PC-9 (cell line): Measurements from ENCODE around the gene FGF11. TPM values are rescaled to one million over a fixed set of nuclear protein-coding genes. Genes with fewer than 3 reads are reported as not detected.

ENCODE experiments used
- BruUV-seq: library from RNA; stranded (reverse); fragments of 400-500 nt; replicated peaks from 2 replicates; lab custom pipeline; 2021; lab: Mats Ljungman, UMichigan
- CTCF ChIA-PET: fragments of 300-600 bp; sonication (Branson Sonifier 250); formaldehyde crosslinking; loops from one replicate; lab custom pipeline; 2022; ENCODE audit warnings: antibody characterized with exemption; lab: Charles Lee
- POLR2A ChIA-PET: fragments of 300-600 bp; sonication (Branson Sonifier 250); formaldehyde crosslinking; loops from one replicate; lab custom pipeline; 2022; ENCODE audit warnings: antibody characterized with exemption; ENCODE audit not compliant: unreplicated experiment; lab: Charles Lee
- DNase-seq, 2 experiments: peaks; one replicate each; pipeline versions ENCODE4 v3.0.0 to v3.0.0-alpha.2; 2015 to 2022; ENCODE audit warnings: mixed read lengths in 1 of 2
- H2AFZ ChIP-seq: fragments of 200-600 bp; sonication (generic); 2 replicates; pipeline ENCODE4 v1.8.1; 2017; ENCODE audit warnings: antibody characterized with exemption
- H3F3A ChIP-seq: fragments of 200-600 bp; sonication (generic); 2 replicates; pipeline ENCODE4 v1.8.1; 2017; ENCODE audit warnings: antibody characterized with exemption, mild to moderate bottlenecking, low read depth; ENCODE audit not compliant: insufficient read depth
- H3K27ac ChIP-seq: fragments of 200-600 bp; sonication (generic); 2 replicates; pipeline ENCODE4 v1.6.1; 2016; ENCODE audit warnings: mixed run types
- H3K27me3 ChIP-seq: fragments of 200-600 bp; sonication (generic); 2 replicates; pipeline ENCODE4 v1.6.1; 2016; ENCODE audit warnings: low read depth, mixed run types; ENCODE audit not compliant: insufficient read depth
- H3K36me3 ChIP-seq: fragments of 200-600 bp; sonication (generic); 2 replicates; pipeline ENCODE4 v1.6.1; 2016; ENCODE audit warnings: low read depth, mixed run types
- H3K4me1 ChIP-seq: fragments of 200-600 bp; sonication (generic); replicated peaks from 2 replicates; pipeline ENCODE4 v1.6.1; 2016; ENCODE audit warnings: mixed run types; ENCODE audit not compliant: insufficient read depth
- H3K4me2 ChIP-seq: fragments of 200-600 bp; sonication (generic); 2 replicates; pipeline ENCODE4 v1.6.1; 2017; ENCODE audit warnings: mixed run types
- H3K4me3 ChIP-seq: fragments of 200-600 bp; sonication (generic); 2 replicates; pipeline ENCODE4 v1.6.1; 2016; ENCODE audit warnings: mixed run types
- H3K79me2 ChIP-seq: fragments of 200-600 bp; sonication (generic); 2 replicates; pipeline ENCODE4 v1.6.1; 2017; ENCODE audit warnings: low read depth, mixed run types
- H3K9me2 ChIP-seq: fragments of 200-600 bp; sonication (generic); 2 replicates; pipeline ENCODE4 v1.8.1; 2017; ENCODE audit warnings: mild to moderate bottlenecking; ENCODE audit not compliant: insufficient read depth
- H3K9me3 ChIP-seq: fragments of 200-600 bp; sonication (generic); 2 replicates; pipeline ENCODE4 v1.8.1; 2016; ENCODE audit warnings: low read depth; ENCODE audit not compliant: insufficient read depth
- H4K20me1 ChIP-seq: fragments of 200-600 bp; sonication (generic); 2 replicates; pipeline ENCODE4 v1.8.1; 2017; ENCODE audit not compliant: insufficient read depth
- EZH2 ChIP-seq: fragments of 200-600 bp; sonication (generic); IDR thresholded peaks from 2 replicates; pipeline ENCODE4 v1.8.0; 2017; ENCODE audit warnings: antibody characterized with exemption, low read depth
- intact Hi-C: fragments of 100-400 bp; cut with micrococcal nuclease; formaldehyde crosslinking; loops from one replicate; pipeline ENCODE4 v1.10.0; 2022; ENCODE audit not compliant: unreplicated experiment
- total RNA-seq: library from RNA; stranded (reverse); gene quantifications from 2 replicates; pipeline ENCODE4 v1.2.3, GENCODE V29; 2021
- TF ChIP-seq, protein P1 (sequence below): fragments of 200-600 bp; sonication (generic); conservative IDR thresholded peaks from 2 replicates; pipeline ENCODE4 v1.6.1; 2017; ENCODE audit warnings: mixed run types, antibody characterized with exemption, mild to moderate bottlenecking, moderate library complexity

The FGF11 gene
- total RNA-seq, 1 experiment from 2014 or later, result 23.2 TPM

DNA sequence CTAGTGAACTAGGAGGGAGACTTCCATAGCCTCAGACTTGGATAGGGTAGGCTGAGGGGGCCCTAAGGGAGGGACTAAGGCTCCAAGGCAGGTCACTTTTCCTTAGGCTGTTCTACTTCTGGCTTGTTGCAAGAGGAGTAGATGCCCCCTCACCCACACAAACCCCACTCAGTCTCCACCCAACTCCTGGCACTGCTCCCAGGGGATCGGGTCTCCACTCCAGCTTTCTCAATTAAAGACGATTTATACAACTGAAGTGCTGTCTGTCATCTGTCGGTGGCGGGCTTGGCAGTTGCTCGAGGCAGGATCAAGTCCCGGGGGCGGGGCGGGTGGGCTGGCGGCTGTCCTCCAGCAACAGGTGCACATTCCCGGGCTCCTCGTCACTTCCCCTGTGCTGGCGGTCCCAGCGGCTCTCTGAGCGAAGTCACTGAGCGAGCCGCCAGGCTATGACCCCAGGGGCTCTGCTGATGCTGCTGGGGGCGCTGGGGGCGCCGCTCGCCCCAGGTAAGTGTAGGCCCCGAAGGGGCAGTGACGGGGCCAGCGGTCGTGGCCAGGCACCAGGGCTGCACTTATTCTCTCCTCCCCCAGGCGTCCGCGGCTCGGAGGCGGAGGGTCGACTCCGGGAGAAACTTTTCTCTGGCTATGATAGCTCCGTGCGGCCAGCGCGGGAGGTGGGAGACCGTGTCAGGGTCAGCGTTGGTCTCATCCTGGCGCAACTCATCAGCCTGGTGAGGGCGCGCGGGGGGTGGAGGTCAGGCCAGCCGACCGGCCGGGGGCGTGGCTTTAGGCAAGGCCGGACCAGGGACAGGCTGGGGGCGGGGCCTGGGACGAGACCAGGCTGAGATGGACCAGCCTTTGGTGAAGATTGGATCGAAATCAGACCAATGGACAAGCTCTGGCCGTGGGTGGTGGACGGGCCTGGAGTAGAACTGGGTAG, 5.6 kb downstream of the FGF11 start, which contains the start of gene CHRNB1:
CHRNB1 (plus strand) TSS at position 380 of the 937 bp plus-strand sequence; CDS start at position 447, 67 bp downstream.
- peak; percentile 70 to 94 for DNase-seq
- Histone ChIP-seq H3K27me3 (no peaks in the 10 kb centered on the region), H3K9me2 (no peaks in the 10 kb centered on the region), H2AFZ (peak within 1 kb of the TSS; percentile 81), H3K9me3 (no peaks in the 10 kb centered on the region), H4K20me1 (no peaks in the 10 kb centered on the region), H3K36me3 (no peaks in the 10 kb centered on the region), H3K27ac (peak within 1 kb of the TSS; percentile 75), H3F3A (peaks cover 3% of the 10 kb centered on the region; the same call in 1 of the 2 replicates), H3K79me2 (no peaks in the 10 kb centered on the region), H3K4me1 (peaks cover 12% of the 10 kb centered on the region), H3K4me3 (peak within 1 kb of the TSS; percentile 71), H3K4me2 (peak within 1 kb of the TSS; percentile 81)
- CTCF ChIA-PET, result interaction anchor here (0.5 to 1.1 kb wide), 4 partner anchors 47 to 144 kb away, joined by 3 to 6 read pairs (median 4); no protein-coding TSS in a partner anchor
- intact Hi-C loops, result loop anchor here (1.0 to 2.0 kb wide), 2 partner anchors 32 to 39 kb away; partner anchors contain the start of gene POLR2A
- POLR2A ChIA-PET, result interaction anchor here (0.5 to 1.5 kb wide), 10 partner anchors 10 to 220 kb away, joined by 3 to 12 read pairs (median 4); partner anchors contain the start of genes CD68, SOX15, TMEM102 and TMEM256
- TF ChIP-seq EZH2, result no peak
- TF ChIP-seq, protein P1, sequence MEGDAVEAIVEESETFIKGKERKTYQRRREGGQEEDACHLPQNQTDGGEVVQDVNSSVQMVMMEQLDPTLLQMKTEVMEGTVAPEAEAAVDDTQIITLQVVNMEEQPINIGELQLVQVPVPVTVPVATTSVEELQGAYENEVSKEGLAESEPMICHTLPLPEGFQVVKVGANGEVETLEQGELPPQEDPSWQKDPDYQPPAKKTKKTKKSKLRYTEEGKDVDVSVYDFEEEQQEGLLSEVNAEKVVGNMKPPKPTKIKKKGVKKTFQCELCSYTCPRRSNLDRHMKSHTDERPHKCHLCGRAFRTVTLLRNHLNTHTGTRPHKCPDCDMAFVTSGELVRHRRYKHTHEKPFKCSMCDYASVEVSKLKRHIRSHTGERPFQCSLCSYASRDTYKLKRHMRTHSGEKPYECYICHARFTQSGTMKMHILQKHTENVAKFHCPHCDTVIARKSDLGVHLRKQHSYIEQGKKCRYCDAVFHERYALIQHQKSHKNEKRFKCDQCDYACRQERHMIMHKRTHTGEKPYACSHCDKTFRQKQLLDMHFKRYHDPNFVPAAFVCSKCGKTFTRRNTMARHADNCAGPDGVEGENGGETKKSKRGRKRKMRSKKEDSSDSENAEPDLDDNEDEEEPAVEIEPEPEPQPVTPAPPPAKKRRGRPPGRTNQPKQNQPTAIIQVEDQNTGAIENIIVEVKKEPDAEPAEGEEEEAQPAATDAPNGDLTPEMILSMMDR, result no peak
- no TSS peak for BruUV-seq

DNA sequence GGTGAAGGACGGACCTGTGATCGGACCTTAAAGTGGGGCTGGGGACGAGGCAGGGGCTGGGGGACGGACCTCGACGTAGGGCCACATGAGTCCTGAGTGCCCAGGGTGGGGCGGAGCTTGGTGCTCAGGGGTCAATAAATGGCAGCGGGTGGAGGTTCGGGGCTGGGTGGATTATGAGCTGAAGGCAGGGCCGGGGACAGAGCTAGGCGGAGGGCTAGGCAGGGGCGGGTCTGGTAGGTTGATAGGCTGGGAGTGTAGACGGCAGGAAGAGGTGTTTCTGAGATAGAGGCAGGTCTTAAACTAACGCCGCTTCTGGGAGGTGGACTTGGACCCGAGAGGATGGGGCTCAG, 6.3 kb downstream of the FGF11 start:
- CTCF ChIA-PET, result interaction anchor here (0.6 to 1.1 kb wide), 3 partner anchors 9 to 116 kb away, joined by 3 to 5 read pairs (median 5); no protein-coding TSS in a partner anchor
- H3K27ac ChIP-seq, result peak overlapping the region; percentile 75
- H4K20me1 ChIP-seq, result no peaks in the 10 kb centered on the region
- POLR2A ChIA-PET, result interaction anchor here (0.5 to 1.4 kb wide), 12 partner anchors 9 to 219 kb away, joined by 3 to 12 read pairs (median 4); partner anchors contain the start of genes SOX15, TMEM102 and TMEM256
- H2AFZ ChIP-seq, result peak overlapping the region; percentile 81; the same call in 1 of the 2 replicates
- no peaks in the 10 kb centered on the region for H3K27me3 ChIP-seq
- TF ChIP-seq, protein P1, result no peak
- no peak for TF ChIP-seq EZH2
- no peaks in the 10 kb centered on the region for H3K9me3 ChIP-seq
- DNase-seq, result peak; percentile 66 to 92
- no peaks in the 10 kb centered on the region for H3K9me2 ChIP-seq
- H3K36me3 ChIP-seq, result no peaks in the 10 kb centered on the region
- BruUV-seq, result no TSS peak
- intact Hi-C loops, result loop anchor here (1.0 to 2.0 kb wide), 2 partner anchors 31 to 39 kb away; partner anchors contain the start of gene POLR2A
- H3K4me1 ChIP-seq, result peaks cover 17% of the 10 kb centered on the region
- peaks cover 9% of the 10 kb centered on the region; the same call in 1 of the 2 replicates for H3F3A ChIP-seq
- H3K4me2 ChIP-seq, result peak overlapping the region; percentile 81
- no peaks in the 10 kb centered on the region for H3K79me2 ChIP-seq
- peak overlapping the region; percentile 71 for H3K4me3 ChIP-seq

DNA sequence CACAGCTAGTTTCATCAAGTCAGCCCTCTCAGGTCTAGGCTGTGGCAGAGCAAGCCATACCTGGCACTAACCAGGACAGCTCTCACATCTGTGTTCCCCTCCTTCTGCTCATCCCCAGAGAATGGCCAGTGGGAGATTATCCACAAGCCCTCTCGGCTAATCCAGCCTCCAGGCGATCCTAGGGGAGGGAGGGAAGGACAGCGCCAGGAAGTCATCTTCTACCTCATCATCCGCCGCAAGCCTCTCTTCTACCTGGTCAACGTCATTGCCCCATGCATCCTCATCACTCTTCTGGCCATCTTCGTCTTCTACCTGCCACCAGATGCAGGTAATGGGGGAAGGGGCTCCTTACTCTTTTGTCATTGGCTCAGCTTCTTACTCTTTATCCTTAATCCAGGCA, 9.1 kb downstream of the FGF11 start:
- CTCF ChIA-PET, result no interaction called here
- Histone ChIP-seq H3K4me2 (no peak overlapping the region), H4K20me1 (no peaks in the 10 kb centered on the region), H3K4me3 (no peak overlapping the region), H3F3A (peaks cover 13% of the 10 kb centered on the region; the same call in 1 of the 2 replicates), H2AFZ (no peak overlapping the region), H3K27ac (no peak overlapping the region), H3K9me2 (no peaks in the 10 kb centered on the region), H3K9me3 (no peaks in the 10 kb centered on the region), H3K36me3 (no peaks in the 10 kb centered on the region), H3K79me2 (no peaks in the 10 kb centered on the region), H3K4me1 (peaks cover 17% of the 10 kb centered on the region), H3K27me3 (no peaks in the 10 kb centered on the region)
- POLR2A ChIA-PET, result no interaction called here
- BruUV-seq, result no TSS peak
- intact Hi-C loops, result no loop called here
- TF ChIP-seq, protein P1, result no peak
- TF ChIP-seq EZH2, result no peak
- no peak for DNase-seq
